HCEC 1CT (cell line): Measurements from ENCODE around the gene ENTPD3.

ENCODE experiments used
- DNase-seq: peaks from one replicate; pipeline ENCODE4 v3.0.0-alpha.2; 2017

ENTPD3 gene, protein sequence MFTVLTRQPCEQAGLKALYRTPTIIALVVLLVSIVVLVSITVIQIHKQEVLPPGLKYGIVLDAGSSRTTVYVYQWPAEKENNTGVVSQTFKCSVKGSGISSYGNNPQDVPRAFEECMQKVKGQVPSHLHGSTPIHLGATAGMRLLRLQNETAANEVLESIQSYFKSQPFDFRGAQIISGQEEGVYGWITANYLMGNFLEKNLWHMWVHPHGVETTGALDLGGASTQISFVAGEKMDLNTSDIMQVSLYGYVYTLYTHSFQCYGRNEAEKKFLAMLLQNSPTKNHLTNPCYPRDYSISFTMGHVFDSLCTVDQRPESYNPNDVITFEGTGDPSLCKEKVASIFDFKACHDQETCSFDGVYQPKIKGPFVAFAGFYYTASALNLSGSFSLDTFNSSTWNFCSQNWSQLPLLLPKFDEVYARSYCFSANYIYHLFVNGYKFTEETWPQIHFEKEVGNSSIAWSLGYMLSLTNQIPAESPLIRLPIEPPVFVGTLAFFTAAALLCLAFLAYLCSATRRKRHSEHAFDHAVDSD

DNA sequence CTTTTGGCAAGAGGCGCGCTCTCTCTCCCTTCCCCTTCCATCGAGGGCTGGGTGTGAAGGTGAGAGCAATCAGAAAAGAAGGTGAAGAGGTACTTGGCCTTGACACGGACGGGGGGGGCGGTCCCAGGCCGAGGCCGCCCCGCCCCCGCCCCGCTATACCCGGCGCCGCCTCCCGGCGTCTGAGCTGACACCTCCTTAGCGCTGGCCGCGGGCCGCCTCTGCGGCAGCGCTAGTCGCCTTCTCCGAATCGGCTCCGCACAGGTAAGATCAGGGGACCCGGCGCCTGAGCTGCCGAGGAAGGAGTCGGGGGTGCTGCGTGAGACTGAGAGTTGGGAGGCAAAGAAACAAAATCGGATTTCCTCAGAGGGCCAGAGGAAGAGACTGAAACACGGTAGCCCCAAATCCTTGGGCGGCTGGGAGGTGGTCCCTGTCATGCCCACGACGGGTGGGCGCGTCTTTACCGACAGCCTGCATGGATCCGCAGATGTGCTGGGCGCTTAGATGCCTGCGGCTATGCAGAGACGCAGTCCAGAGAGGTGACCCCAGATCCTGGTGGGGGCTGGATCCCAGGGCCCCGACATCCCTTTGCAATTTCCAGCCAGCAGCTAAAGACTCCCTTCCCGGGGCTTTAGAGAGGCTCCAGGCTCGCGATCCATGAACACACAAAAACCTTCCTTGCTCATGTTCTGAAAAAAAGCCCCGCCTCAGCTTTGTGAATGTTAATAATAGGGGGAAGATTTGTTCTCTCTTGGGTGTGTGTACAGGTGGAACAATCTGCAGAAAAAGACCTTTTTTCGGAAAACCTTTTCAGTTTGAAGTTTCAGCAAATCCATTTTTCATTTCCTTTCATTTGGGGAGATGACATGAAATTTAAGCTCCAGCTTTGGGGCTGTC is at the start of gene ENTPD3:
ENTPD3 (plus strand) TSS at position 184 of the 894 bp plus-strand sequence. CDS start 874 bp downstream, outside the sequence.
- DNase-seq, result no peak

DNA sequence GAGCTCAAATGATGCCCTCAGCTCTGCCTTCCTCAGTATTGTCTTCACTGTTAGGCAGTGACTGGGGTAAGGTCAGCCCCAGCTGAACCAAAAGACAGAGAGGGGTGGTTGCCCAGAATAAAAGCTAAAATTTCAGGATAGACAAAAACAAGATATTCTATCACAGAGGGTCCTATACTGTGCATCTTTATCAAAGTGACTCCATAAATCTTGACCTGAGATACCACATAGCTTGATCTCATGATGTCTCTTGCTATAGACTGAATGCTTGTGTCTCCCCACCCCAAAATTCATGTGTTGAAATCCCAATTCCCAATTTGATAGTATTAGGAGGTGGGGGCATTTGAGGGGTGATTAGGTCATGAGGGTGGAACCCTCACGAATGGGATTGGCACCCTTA is 47.1 kb upstream of the ENTPD3 start:
- no peak for DNase-seq

DNA sequence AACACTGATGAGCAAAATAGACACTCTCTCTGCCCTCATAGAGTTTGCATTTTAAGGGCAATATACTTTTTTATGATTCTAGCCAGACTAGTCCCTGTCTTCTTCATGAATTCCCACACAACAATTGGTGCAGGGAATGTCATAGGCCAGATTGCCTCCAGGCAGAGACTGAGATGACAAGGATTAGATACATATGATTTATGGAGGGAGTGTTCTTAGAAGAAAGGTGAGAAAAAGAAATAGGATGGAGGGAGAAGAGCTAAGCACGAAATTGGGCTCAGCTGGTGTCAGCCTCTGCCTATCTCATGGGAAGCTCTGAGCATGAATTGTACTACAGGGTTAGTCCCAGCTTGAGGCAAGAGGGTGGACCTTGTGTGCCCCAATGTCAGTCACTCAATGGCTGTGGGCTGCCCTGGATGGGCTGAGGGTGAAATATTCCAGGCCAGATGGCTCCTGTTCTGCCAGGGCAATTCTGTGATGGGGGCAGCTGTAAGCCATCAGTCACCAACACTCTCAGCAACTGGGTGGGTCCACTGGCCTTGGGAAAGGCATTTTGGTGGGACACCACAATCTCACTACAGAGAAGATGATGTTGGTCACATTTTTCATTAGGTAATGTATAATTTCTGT is 46.3 kb upstream of the ENTPD3 start:
- DNase-seq, result no peak

DNA sequence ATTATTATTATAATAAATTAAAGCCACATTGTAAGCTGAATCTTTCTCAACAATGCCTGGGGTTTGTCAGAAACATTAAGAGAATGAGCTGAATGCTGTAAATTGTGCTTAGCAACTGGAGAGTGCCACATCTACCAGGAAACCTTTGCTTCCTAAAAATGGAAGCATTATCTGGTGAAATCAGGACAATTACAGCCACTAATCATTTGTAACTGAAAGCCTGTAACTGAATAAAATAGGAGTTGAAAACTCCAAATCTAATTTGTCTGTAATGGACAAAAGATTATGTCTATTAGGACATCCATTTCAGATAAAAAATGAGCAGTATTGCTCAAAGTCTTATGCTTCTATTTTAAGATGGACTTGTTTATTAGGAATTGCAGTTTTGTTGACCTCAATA is 45.3 kb upstream of the ENTPD3 start:
- DNase-seq, result no peak

DNA sequence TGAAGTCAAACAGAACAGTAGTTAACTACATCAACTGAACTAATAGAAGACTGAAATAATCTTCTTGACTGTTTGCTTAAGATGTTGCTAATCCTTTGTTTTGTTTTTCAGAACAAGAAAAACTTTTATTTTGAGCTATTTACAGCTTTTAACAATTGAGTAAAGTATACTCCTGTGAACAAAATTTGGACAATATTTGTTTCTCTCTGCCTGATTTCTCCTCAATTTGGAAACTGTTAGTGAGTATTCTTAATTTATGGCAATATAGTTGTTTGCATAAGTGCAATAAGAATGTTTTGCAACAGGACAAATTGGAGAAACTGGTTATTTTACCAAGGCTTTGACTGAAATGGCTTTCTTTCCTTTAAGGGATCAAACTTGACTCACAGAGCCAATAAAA is 36.5 kb upstream of the ENTPD3 start:
- DNase-seq, result no peak

DNA sequence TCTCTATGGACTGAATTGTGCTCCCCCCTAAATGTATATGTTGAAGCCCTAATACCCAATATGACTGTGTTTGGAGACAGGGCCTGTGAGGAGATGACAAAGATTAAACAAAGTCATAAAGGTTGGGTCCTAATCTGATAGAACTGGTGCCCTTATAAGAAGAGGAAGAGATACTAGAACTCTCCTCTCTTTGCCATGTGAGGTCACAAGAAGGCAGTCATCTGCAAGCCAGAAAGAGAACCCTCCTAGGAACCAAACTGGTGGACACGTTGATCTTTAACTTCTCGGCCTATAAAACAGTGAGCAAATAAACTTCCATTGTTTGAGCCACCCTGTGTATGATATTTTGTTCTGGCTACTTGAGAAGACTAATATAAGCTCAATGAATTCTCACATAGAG is 31.6 kb upstream of the ENTPD3 start:
- no peak for DNase-seq

DNA sequence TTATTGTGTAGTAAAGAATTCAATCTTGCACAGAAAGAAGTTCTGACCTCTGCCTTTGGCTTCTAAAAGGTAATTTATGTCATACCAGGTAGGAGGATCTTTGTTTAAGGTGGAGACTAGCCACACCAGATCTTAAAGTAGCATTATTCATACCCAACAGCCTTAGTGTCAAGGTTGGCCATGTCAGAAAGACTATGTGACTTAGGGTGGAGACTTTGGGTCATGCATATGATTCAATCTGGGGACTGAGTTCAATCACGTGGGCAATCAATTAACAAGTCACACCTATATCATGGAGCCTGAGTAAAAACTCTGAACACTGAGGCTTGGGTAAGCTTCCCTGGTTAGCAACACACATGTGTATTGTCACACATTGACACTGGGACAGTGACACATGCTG is 28.5 kb upstream of the ENTPD3 start:
- no peak for DNase-seq

DNA sequence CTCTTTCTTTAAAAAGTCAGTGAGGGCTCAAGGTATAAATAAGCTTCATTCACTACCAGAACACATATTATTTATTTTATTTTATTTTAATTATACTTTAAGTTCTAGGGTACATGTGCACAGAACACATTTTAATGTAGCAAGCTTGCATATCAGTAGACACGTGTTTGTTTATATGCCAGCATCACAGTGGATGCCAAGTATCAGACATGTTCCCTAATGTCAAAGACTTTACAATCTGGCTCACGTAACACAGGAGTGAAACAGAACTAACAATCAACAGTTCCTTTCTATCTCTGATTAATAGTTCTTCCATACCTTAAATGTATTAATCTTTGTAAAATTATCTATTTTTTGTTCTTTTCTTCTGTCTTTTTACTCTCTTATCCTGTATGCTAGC is 23.3 kb upstream of the ENTPD3 start:
- DNase-seq, result no peak

DNA sequence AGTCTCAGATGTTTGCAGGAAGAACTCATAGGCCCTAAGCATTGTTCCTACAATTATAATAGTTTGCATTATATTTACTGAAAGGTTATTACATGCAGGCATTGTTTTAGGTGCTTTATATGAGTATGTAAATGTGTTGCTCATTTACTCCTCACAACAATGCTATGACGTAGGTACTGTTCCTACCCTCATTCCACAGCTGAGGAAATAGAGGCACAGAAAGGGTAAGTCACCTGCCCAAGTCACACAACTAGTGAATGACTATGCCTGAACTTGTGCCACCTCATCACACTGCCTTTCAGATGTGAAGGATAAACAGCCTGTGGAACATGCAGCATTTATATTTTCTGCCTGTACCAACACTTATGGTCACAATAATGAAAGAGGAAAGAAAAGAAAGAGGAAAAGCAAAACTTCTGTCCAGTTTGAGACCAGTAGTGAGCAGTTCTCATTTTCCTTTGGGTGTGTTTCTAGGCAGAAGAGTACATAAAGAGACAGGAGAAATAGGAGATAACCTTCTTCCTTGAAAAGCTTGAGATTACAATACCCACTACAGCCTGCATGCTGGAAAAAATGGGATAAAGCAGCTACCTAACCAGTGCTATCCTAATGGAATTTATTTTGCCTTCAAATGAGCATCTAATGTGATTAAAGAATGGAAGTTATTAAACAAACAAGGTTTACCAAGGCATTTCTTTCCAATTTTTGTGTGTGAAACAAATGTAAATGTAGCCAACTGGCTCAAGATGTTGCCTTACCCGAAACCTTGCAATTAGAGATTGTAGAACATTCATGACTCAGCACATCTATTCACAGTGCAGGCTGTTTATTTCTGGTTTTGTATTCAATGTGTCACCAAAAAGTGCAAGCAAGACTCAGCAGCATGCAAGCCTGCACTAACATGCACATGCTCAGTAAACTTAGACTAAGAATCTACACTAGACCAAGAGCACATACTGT is 20.5 kb upstream of the ENTPD3 start:
- peak; percentile 34 for DNase-seq

DNA sequence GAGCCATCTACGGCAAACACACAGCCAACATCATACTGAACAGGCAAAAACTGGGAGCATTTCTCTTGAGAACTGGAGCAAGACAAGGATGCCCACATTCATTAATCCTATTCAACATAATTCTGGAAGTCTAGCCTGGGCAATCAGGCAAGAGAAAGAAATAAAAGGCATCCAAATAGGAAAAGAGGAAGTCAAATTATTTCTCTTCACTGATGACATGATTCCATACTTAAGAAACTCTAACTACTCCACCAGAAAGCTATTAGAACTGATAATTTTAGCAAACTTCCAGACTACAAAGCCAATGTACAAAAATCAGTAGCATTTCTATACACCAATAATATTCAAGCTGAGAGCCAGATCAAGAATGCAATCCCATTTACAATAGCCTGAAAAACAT is 17.3 kb upstream of the ENTPD3 start:
- no peak for DNase-seq

DNA sequence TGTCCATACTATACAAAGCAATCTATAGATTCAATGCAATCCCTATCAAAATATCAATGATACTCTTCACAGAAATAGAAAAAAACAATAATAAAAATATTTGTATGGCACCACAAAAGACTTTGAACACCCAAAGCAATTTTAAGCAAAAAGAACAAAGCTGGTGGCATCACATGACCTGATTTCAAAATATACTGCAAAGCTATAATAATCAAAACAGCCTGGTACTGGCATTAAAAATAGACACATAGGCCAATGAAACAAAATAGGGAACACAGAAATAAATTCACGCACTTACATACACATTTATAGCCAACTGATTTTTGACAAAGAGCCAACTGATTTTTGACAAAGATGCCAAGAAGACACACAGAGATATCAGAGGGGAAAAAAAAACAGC is 9.2 kb upstream of the ENTPD3 start:
- DNase-seq, result no peak

DNA sequence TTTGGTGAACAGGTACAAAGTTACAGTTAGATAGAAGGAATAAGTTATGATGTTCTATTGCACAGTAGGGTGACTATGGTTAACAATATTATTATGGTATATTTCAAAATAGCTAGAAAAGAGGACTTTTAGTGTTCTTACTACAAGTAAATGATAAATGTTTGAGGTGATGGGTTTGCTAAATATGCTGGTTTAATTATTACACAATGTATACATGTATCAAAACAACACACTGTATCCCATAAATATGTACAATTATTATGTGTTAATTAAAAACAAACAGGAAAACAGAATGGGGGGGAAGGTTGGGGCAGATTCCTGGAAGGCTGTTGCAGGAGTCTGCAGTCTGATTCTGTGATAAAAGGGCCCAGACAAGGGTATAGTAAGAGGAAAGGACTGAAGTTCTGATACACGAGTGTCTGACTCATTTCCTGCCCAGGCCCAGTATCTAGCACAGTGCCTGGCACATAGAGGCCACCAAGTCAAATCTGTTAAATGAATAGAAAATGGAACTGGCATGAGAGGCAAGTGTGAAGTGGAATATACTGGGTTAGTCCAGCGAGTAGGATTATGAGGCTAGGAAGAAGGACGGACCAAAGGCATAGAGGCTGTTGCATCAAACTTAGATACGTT is 7.2 kb upstream of the ENTPD3 start:
- DNase-seq, result no peak

DNA sequence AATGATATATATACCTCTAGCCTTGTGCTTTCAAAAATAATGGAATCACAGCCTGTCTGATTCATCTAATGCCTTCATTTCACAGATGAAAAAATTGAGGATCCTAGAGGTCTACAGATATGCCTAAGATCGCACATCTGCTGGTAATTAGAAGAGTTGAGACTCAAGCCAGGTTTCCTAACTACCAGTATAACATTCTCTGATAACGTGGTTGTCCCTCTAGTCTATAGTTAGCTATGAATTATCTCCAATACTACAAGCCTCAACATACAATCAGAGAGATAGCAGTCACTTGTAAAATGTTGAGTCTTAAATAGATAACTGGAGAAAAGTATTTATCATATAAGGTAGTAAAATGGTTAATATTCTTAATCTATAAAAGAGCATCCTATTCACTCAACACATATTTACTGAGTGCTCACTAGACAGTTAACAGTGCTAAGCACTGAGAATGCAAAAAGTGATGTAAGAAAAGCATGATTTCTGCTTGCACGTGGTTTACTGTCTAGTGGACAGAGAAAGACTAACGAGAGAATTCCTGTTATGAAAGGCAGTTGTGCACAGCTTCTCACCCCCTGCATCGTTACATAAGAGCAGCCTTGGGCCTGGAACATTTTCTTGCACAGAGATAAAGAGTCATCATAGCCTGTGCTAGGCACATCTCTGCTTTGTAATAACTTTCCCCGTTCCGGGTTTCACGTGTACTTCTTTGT is 4.9 kb upstream of the ENTPD3 start:
- DNase-seq, result peak; percentile 63

DNA sequence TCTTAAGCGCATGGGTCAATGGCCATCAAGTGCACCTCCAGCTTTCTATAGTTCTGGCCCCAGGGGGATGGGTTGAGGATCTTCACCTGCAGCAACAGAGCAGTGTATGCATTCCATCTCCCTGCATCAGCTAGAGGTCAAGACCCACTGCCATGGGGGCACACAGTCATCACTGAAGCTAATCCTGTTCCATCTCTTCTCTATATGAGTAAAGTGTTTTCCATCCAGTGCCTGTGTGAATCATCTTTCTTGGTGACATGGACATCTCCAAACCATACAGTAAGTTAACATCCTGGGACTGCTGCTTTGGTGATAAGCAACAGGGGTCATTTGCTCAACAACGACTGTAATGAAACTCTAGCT is 4.4 kb upstream of the ENTPD3 start:
- peak; percentile 66 for DNase-seq

DNA sequence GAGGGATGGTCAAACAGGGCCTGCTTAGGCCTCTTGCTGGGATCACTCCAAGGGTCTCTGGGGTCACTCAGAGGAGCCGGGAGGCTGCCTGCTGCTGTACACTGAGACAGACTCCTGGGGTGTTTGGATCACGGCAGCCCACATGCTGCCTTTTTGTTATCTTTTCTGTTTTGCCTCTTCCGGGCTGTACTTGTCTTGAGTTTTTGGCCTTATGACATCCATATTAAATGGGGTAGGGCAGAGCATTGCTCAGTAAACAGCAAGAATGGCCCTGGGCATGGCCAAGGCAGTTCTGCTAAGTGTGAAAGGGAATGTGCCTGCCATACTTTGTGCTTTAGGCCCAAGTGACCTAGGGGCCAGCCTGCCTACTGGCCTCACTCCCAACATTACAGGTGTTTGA is 771 bp upstream of the ENTPD3 start:
- no peak for DNase-seq

DNA sequence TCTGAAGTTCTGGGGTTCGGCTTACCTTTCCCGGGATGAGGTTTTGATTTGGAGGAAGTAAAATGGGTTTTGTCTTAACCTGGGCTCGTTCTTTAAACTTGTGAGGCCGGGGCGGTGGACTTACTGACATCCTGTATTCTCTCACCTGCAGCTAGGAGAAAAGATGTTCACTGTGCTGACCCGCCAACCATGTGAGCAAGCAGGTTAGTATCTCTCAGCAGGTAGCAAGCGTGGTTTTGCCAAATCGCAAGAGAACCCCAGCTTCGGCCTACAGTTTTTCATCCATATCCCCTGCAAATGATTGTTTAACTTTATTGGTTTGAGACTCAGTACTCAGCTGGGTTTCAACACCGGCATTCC is 891 bp downstream of the ENTPD3 start:
- no peak for DNase-seq

DNA sequence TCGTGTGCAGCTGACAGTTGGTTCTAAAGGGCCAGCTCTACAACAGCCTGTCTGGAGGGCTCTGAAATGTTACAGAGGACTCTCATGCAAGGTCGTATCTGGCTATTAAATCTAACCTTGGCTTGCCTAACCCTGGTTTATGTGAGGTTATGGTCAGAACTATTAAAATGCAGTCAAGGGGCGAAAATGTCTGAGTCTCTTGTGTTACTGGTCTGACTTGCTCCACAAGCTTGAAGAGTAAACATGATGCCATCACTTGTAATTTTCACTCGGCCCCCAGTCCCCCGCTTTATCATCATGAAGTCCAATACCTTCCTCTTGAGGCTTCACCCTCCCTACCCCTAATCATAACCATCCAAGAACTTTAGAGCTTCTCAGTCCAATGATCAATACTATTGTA is 9.4 kb downstream of the ENTPD3 start:
- no peak for DNase-seq

DNA sequence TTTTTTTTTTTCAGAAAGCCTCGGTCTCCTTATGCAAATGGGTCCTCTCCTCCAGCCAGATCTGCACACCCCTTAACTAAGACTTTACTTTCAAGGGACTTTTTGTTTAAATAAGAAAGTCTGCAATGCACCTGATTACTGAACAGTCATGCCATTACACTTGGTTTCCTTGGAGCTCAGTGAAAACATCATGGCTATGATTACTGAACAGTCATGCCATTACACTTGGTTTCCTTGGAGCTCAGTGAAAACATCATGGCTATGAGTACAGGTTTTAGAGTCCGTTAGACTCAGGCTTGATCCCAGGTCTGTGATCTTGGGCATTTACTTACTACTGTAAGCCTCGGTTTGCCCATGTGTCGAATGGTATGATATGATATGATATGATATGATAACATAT is 10.1 kb downstream of the ENTPD3 start:
- no peak for DNase-seq

DNA sequence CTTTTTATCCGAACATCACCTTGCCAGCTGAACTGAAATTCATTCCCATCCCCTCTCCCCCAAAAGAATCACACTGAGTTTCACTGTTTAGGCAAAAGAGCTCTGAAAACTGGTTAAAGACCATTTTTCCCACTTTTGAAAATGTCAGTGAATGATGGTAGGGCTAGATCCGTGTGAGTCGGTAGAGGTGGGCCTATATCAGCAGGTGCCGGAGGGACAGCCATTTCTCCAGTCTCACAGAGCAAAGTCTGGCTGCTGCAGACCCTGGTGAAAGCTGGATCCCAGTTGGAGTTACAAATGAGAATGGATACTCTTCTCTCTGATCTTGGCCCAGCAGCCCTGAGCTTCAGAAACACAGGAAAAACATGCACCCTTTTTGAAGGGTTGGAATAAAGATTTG is 10.9 kb downstream of the ENTPD3 start:
- no peak for DNase-seq

DNA sequence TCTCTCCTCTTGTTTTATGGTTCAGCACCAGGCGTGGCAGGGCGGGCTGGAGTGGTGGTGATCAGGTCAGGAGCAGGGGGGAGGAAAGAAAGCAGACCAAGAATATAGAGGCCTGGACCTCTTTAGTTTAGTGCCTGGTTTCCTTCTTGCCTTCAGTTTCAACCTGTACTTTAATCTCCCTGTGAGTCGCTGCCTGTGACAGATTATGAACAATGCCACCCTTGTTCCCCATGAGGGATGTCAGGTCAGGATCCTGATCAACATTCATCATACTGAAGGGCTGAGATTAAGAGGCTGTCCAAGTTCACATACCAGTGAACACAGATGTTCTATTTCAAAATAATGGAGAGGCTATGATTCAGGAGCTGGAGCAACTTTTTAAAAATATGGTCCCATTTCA is 11.4 kb downstream of the ENTPD3 start:
- DNase-seq, result peak; percentile 9

DNA sequence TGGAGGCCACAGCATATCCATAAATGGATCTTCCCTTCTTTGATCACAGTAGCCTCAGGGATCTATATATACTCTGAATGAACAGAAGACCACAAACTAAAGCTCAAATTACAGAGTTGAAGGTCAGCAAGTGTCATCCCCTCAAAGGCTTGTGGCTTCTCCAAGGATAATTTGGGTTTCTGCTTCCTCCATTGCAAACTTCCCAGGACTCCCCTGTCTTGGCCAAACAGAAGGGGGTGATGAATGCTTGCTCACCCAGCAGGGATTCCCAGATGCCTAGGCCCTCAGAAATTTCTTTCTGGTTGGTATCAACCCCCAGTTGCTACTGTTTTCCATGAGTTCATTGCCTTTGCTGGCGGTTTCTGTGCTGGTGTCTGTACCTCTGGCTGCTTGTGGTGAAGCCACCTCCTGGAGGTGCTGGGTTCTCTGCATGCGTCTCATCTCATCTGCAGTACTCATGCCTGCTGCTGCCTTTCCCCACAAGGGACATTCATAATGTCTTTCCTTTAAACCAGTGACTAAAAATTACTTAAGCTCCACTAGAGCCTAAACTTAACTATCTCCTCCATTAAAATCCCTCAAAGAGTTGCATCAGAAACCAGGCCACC is 17.7 kb downstream of the ENTPD3 start:
- peak; percentile 12 for DNase-seq
